Measurements from ENCODE around the gene STK11. TPM values are rescaled to one million over a fixed set of nuclear protein-coding genes. Genes with fewer than 3 reads are reported as not detected.

Gene STK11
- polyA plus RNA-seq, 2 of the 4 experiments (the other 2 are of a cell fraction) = 16.2 to 33.6 TPM

- no peak overlapping the region for H3K4me3 ChIP-seq
- no peak for FAIRE-seq
- no peak overlapping the region for H3K27ac ChIP-seq
- WGBS (ENCODE audit: missing lambda C conversion rate) = 95% methylated on average over 18 of the region's 25 CpGs
- POLR2A ChIA-PET = interaction anchor here (0.6 to 0.8 kb wide), 2 partner anchors 21 to 171 kb away, joined by 4 to 6 read pairs; no protein-coding TSS in a partner anchor
- no peaks in the 10 kb centered on the region for H3K9me3 ChIP-seq
- DNase-seq (ENCODE audit: low read depth in 1 of 2, low spot score in 1 of 2) = no peak
- H3K4me1 ChIP-seq = peaks cover 47% of the 10 kb centered on the region
- no peak for TF ChIP-seq RCOR1 (IDR thresholded peaks at IDR 0.05; ENCODE audit: low read depth, low read length)
- no peak for TF ChIP-seq NR3C1 (IDR thresholded peaks at IDR 0.05)
- no peak for TF ChIP-seq HOXA7 (CRISPR knock-in tag; IDR thresholded peaks at IDR 0.05)
- no peak for TF ChIP-seq KDM1A (IDR thresholded peaks at IDR 0.05; ENCODE audit: low read depth)
- TF ChIP-seq HDAC2 (IDR thresholded peaks at IDR 0.05) = no peak
- 0 out of 3 replicates have a peak overlapping the region, but pooled peaks have one; percentile 99 for H3K4me2 ChIP-seq
- no peak for ATAC-seq
- CTCF ChIA-PET = interaction anchor here (5.3 kb wide), 1 partner anchor 29 kb away, joined by 39 read pairs; no protein-coding TSS in a partner anchor
Observed at GRCh38 chr19:1273263-1274041, 67.9 kb downstream of the STK11 start.

GRCh38 chr19:1274081-1274851 is 68.7 kb downstream of the STK11 start:
- H3K27ac ChIP-seq = peak overlapping the region; percentile 96 to 100; a peak in 5 of 6 replicates
- H3K9me3 ChIP-seq = no peaks in the 10 kb centered on the region
- ChIA-PET CTCF (interaction anchor here (1.6 to 5.3 kb wide), 2 partner anchors 30 to 171 kb away, joined by 3 to 39 read pairs; no protein-coding TSS in a partner anchor), POLR2A (no interaction called here)
- no peak for FAIRE-seq
- no peak for ATAC-seq
- H3K4me2 ChIP-seq = peak overlapping the region; percentile 99
- peaks cover 43% of the 10 kb centered on the region for H3K4me1 ChIP-seq
- peak overlapping the region; percentile 80 for H3K4me3 ChIP-seq
- TF ChIP-seq FOSB (CRISPR knock-in tag; IDR thresholded peaks at IDR 0.05) (no peak), SMC3 (IDR thresholded peaks at IDR 0.05) (no peak), HDAC2 (IDR thresholded peaks at IDR 0.05) (no peak), PHF8 (IDR thresholded peaks at IDR 0.05; ENCODE audit: borderline replicate concordance, low read depth) (no peak), MAZ (IDR thresholded peaks at IDR 0.05; ENCODE audit: borderline replicate concordance, low read depth, low read length) (no peak), CBX2 (IDR thresholded peaks at IDR 0.05; ENCODE audit: borderline replicate concordance, low read depth) (no peak), TFCP2L1 (CRISPR knock-in tag; IDR thresholded peaks at IDR 0.05) (no peak), NR3C1 (IDR thresholded peaks at IDR 0.05) (no peak), CEBPB (IDR thresholded peaks at IDR 0.05) (no peak), BHLHE40 (IDR thresholded peaks at IDR 0.05; ENCODE audit: low read depth, low read length) (no peak), ZFP36 (IDR thresholded peaks at IDR 0.05; ENCODE audit: borderline replicate concordance, partially characterized antibody) (no peak), GATA3 (IDR thresholded peaks at IDR 0.05; ENCODE audit: borderline replicate concordance) (no peak), CHD4 (IDR thresholded peaks at IDR 0.05; ENCODE audit: borderline replicate concordance) (no peak), POLR2A (IDR thresholded peaks at IDR 0.05; ENCODE audit: low read length) (no peak), ZNF302 (CRISPR knock-in tag; IDR thresholded peaks at IDR 0.05) (no peak), RARB (CRISPR knock-in tag; IDR thresholded peaks at IDR 0.05) (no peak), JUNB (IDR thresholded peaks at IDR 0.05) (no peak)
- 85% methylated on average over 20 of the region's 46 CpGs for WGBS (ENCODE audit: missing lambda C conversion rate)
- DNase-seq (ENCODE audit: low read depth in 1 of 2, low spot score in 1 of 2) = no peak

- ChIA-PET POLR2A (interaction anchor here (0.6 to 1.0 kb wide), 11 partner anchors 9 to 108 kb away, joined by 3 to 13 read pairs (median 4); a partner anchor contains a TSS), CTCF (interaction anchor here (0.9 to 5.3 kb wide), 3 partner anchors 8 to 170 kb away, joined by 3 to 39 read pairs (median 3); no protein-coding TSS in a partner anchor)
- H3K27ac ChIP-seq = peak overlapping the region; percentile 96 to 100
- WGBS (ENCODE audit: missing lambda C conversion rate) = 57% methylated on average over 13 of the region's 44 CpGs
- ATAC-seq = peak in 1 of 2 experiments; percentile 1; a peak in 2 of 6 replicates
- H3K4me1 ChIP-seq = peaks cover 43% of the 10 kb centered on the region
- FAIRE-seq = no peak
- peak overlapping the region; percentile 80 for H3K4me3 ChIP-seq
- H3K9me3 ChIP-seq = no peaks in the 10 kb centered on the region
- H3K4me2 ChIP-seq = peak overlapping the region; percentile 99
- no peak for TF ChIP-seq ZSCAN20 (CRISPR knock-in tag; IDR thresholded peaks at IDR 0.05)
- no peak for TF ChIP-seq NPAS2 (CRISPR knock-in tag; IDR thresholded peaks at IDR 0.05; ENCODE audit: borderline replicate concordance)
- peak; percentile 77; the same call in 1 of the 2 replicates for TF ChIP-seq RNF2 (IDR thresholded peaks at IDR 0.05; ENCODE audit: borderline replicate concordance, low read depth)
- no peak for TF ChIP-seq SREBF2 (IDR thresholded peaks at IDR 0.05)
- TF ChIP-seq NFE2L2 (conservative IDR thresholded peaks at IDR 0.05; ENCODE audit: low read length) = no peak
- no peak for TF ChIP-seq HOXA7 (CRISPR knock-in tag; IDR thresholded peaks at IDR 0.05)
- no peak for TF ChIP-seq KDM1A (IDR thresholded peaks at IDR 0.05; ENCODE audit: low read depth)
- 0 out of 2 replicates have a peak, but pooled peaks have one; percentile 24 for TF ChIP-seq E2F6 (IDR thresholded peaks at IDR 0.05; ENCODE audit: borderline replicate concordance, low read depth)
- no peak for TF ChIP-seq FOXS1 (CRISPR knock-in tag; IDR thresholded peaks at IDR 0.05)
- no peak for TF ChIP-seq HDAC2 (IDR thresholded peaks at IDR 0.05)
- TF ChIP-seq KDM5A (IDR thresholded peaks at IDR 0.05) = no peak
- no peak for DNase-seq (ENCODE audit: low read depth in 1 of 2, low spot score in 1 of 2)
Observed at GRCh38 chr19:1274852-1275259, 69.3 kb downstream of the STK11 start.
